OCI-LY7 (cell line): ENCODE data around the gene RUSF1. TPM values are rescaled to one million over a fixed set of nuclear protein-coding genes. Genes with fewer than 3 reads are reported as not detected.

ENCODE experiments used
- BruUV-seq: library from RNA; stranded (reverse); fragments of 400-500 nt; replicated peaks from 2 replicates; lab custom pipeline; 2021; lab: Mats Ljungman, UMichigan
- CTCF ChIA-PET: fragments of 300-600 bp; sonication (Branson Sonifier 250); formaldehyde crosslinking; loops from one replicate; lab custom pipeline; 2022; ENCODE audit warnings: antibody characterized with exemption; ENCODE audit not compliant: unreplicated experiment; lab: Charles Lee
- POLR2A ChIA-PET: fragments of 300-600 bp; sonication (Branson Sonifier 250); formaldehyde crosslinking; loops from one replicate; lab custom pipeline; 2022; ENCODE audit warnings: antibody characterized with exemption; lab: Charles Lee
- DNase-seq: peaks from one replicate; pipeline ENCODE4 v3.0.0-alpha.2; 2015; ENCODE audit warnings: low spot score
- H2AFZ ChIP-seq: fragments of 200-600 bp; sonication (generic), shearing (Covaris generic); 2 replicates; pipeline ENCODE4 v1.6.1; 2014; ENCODE audit warnings: mild to moderate bottlenecking, antibody characterized with exemption, low read length, moderate library complexity
- H3K27ac ChIP-seq: fragments of 200-600 bp; sonication (generic); 2 replicates; pipeline ENCODE4 v1.5.1; 2014; ENCODE audit warnings: mixed run types, low read depth, mild to moderate bottlenecking, moderate library complexity, low read length, inconsistent platforms; ENCODE audit not compliant: poor library complexity, severe bottlenecking
- H3K36me3 ChIP-seq: fragments of 200-600 bp; sonication (generic); 2 replicates; pipeline ENCODE4 v1.6.1; 2014; ENCODE audit warnings: mild to moderate bottlenecking, antibody characterized with exemption, low read length, moderate library complexity, mixed read lengths; ENCODE audit not compliant: insufficient read depth
- H3K4me1 ChIP-seq: fragments of 200-600 bp; sonication (generic); 2 replicates; pipeline ENCODE4 v1.5.1; 2014; ENCODE audit warnings: mild to moderate bottlenecking, low read length; ENCODE audit not compliant: insufficient read depth, poor library complexity, severe bottlenecking
- H3K4me2 ChIP-seq: fragments of 200-600 bp; sonication (generic); 2 replicates; pipeline ENCODE4 v1.6.1; 2014; ENCODE audit warnings: mild to moderate bottlenecking, low read length
- H3K4me3 ChIP-seq: fragments of 200-600 bp; sonication (generic); 2 replicates; pipeline ENCODE4 v1.5.1; 2014; ENCODE audit warnings: mild to moderate bottlenecking, low read depth, low read length; ENCODE audit not compliant: poor library complexity, severe bottlenecking
- H3K79me2 ChIP-seq: fragments of 200-600 bp; sonication (generic); 2 replicates; pipeline ENCODE4 v1.6.1; 2016; ENCODE audit warnings: low read depth, mild to moderate bottlenecking, low read length, moderate library complexity, mixed read lengths; ENCODE audit not compliant: insufficient read depth
- H3K9me2 ChIP-seq: fragments of 200-600 bp; sonication (generic); 2 replicates; pipeline ENCODE4 v1.6.1; 2016; ENCODE audit warnings: mild to moderate bottlenecking, low read length, mixed read lengths; ENCODE audit not compliant: insufficient read depth
- H3K9me3 ChIP-seq: fragments of 200-600 bp; sonication (generic); 2 replicates; pipeline ENCODE4 v1.6.1; 2014; ENCODE audit warnings: mild to moderate bottlenecking, mixed run types, low read length, mixed read lengths
- H4K20me1 ChIP-seq: fragments of 200-600 bp; sonication (generic); 2 replicates; pipeline ENCODE4 v1.6.1; 2014; ENCODE audit warnings: mild to moderate bottlenecking, antibody characterized with exemption, low read length, moderate library complexity, mixed read lengths; ENCODE audit not compliant: insufficient read depth
- EZH2phosphoT487 ChIP-seq: fragments of 200-600 bp; sonication (generic); IDR thresholded peaks from 2 replicates; pipeline ENCODE4 v1.6.1; 2018; ENCODE audit warnings: low read depth, borderline replicate concordance, mild to moderate bottlenecking, mixed run types, antibody characterized with exemption, low read length, moderate library complexity, mixed read lengths
- intact Hi-C: fragments of 100-400 bp; cut with micrococcal nuclease; formaldehyde crosslinking; loops from one replicate; pipeline ENCODE4 v1.10.0; 2022; ENCODE audit not compliant: unreplicated experiment
- total RNA-seq, 2 experiments: library from RNA; depleted of rRNA in 1 of 2; stranded (reverse); fragments of >200 nt in 1 of 2; shearing (Covaris generic) in 1 of 2; gene quantifications; 2 replicates each; pipeline ENCODE4 v1.2.3, GENCODE V29; 2014 to 2022
- TF ChIP-seq, protein P1 (sequence below): fragments of 200-600 bp; sonication (generic); conservative IDR thresholded peaks from 2 replicates; pipeline ENCODE4 v1.5.1; 2014; ENCODE audit warnings: mild to moderate bottlenecking, antibody characterized with exemption, low read length, moderate library complexity, mixed read lengths

The RUSF1 gene
- total RNA-seq, 2 experiments from 2014 or later: 28.6 to 40.4 TPM

DNA sequence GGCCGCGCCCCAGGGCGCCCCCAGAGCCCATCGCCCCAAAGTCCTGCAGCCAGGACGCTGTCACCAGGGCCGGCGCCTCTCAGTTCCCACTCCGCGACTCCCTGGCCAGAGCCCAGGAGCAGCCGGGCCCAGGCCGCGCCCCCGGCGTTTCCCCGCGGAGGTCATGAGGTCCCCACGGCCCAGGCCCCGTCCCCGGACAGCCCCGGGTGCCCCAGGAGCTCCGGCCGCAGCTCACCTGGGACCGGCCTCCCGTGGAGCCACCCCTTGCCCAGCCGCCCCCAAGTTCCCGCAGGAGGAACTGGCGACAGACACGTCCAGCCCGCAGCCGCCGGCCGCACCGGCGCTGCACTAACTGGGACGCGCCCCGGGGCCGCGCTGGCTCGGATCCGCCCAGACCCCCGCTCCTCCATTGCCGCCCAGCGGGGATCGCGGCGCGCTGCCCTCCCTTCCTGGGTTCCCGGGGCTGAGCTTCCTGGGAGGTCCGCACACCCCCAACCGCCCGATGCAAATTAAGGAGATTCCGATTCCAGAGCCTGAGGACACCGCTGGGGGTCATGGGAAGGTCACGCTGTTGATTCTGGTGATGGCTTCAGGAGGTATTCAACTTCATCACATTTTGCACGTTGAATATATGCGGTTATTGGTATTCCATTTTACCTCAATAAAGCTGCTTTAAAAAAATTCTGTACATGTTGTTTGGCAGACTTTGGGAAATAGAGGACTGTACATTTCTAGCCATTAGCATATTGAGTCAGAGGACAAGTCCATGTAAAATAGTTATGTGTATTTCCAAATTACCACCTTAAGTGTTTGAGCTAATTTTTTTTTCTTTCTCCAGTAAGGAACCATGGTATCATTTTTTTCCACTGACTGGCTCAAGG is 29.4 kb upstream of the RUSF1 start:
- H3K9me2 ChIP-seq: no peaks in the 10 kb centered on the region
- no peak for TF ChIP-seq EZH2phosphoT487
- TF ChIP-seq, protein P1, sequence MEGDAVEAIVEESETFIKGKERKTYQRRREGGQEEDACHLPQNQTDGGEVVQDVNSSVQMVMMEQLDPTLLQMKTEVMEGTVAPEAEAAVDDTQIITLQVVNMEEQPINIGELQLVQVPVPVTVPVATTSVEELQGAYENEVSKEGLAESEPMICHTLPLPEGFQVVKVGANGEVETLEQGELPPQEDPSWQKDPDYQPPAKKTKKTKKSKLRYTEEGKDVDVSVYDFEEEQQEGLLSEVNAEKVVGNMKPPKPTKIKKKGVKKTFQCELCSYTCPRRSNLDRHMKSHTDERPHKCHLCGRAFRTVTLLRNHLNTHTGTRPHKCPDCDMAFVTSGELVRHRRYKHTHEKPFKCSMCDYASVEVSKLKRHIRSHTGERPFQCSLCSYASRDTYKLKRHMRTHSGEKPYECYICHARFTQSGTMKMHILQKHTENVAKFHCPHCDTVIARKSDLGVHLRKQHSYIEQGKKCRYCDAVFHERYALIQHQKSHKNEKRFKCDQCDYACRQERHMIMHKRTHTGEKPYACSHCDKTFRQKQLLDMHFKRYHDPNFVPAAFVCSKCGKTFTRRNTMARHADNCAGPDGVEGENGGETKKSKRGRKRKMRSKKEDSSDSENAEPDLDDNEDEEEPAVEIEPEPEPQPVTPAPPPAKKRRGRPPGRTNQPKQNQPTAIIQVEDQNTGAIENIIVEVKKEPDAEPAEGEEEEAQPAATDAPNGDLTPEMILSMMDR: no peak
- no peak for DNase-seq
- no peaks in the 10 kb centered on the region for H3K4me1 ChIP-seq
- CTCF ChIA-PET: no interaction called here
- H3K27ac ChIP-seq: no peak overlapping the region
- H2AFZ ChIP-seq: no peak overlapping the region
- no peak overlapping the region for H3K4me2 ChIP-seq
- BruUV-seq: no TSS peak
- no peaks in the 10 kb centered on the region for H3K36me3 ChIP-seq
- H3K9me3 ChIP-seq: no peaks in the 10 kb centered on the region
- POLR2A ChIA-PET: no interaction called here
- H3K79me2 ChIP-seq: no peaks in the 10 kb centered on the region
- H3K4me3 ChIP-seq: no peak overlapping the region
- intact Hi-C loops: no loop called here
- H4K20me1 ChIP-seq: no peaks in the 10 kb centered on the region

DNA sequence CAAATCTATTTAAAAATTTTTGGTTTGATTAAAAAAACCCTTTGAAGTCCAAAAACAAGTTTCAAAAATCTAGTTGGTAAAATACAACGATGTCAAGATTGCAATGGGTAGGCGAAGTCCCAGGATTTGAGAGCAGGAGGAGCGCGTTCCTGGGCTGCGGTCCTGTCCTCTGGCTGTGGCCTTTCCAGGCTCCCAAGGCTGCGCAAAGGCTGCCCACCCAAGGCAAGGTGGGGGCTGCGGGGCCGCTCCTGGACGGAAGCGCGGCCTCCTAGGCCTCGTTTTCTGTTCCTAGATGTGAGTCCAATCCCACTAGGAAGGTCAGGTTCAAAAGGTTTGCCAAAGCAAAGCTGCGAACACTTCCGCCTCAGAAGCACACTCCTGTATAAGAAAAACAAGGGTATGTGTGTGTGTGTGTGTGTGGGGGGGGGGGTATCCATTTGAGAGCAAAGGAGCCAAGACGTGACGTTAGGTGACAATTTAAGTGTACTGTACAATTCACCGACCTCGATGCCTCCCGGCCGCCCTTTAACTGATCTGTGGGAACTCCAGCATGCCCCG is 28.7 kb upstream of the RUSF1 start:
- TF ChIP-seq, protein P1: no peak
- no peak for TF ChIP-seq EZH2phosphoT487
- Histone ChIP-seq H4K20me1 (no peaks in the 10 kb centered on the region), H3K27ac (no peak overlapping the region), H3K4me1 (no peaks in the 10 kb centered on the region), H3K9me3 (no peaks in the 10 kb centered on the region), H3K9me2 (no peaks in the 10 kb centered on the region), H3K4me2 (no peak overlapping the region), H2AFZ (no peak overlapping the region), H3K36me3 (no peaks in the 10 kb centered on the region), H3K79me2 (no peaks in the 10 kb centered on the region), H3K4me3 (no peak overlapping the region)
- intact Hi-C loops: no loop called here
- DNase-seq: no peak
- ChIA-PET POLR2A (no interaction called here), CTCF (no interaction called here)
- BruUV-seq: no TSS peak

DNA sequence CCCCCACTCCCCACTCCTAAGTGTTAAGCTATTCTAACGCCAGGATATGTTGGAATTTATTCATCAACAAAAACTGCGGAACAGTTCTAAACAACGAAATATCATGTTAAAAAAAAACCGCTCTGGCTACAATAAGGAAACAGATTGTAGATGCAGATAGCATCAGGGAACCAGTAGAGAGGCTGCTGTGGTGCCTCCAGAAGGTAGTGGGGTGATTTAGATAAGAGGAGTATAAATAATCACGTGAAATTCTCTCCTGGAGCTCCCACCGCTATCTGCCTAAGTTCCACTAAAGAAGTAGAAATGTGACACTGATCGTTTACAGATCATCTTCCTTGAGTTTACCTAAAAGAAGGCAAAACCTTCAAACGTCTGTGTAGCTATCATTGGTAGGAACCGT is 27.5 kb upstream of the RUSF1 start:
- CTCF ChIA-PET: no interaction called here
- Histone ChIP-seq H3K36me3 (no peaks in the 10 kb centered on the region), H3K79me2 (no peaks in the 10 kb centered on the region), H3K9me3 (no peaks in the 10 kb centered on the region), H3K4me1 (no peaks in the 10 kb centered on the region), H3K4me3 (no peak overlapping the region), H3K4me2 (no peak overlapping the region), H3K9me2 (no peaks in the 10 kb centered on the region), H2AFZ (no peak overlapping the region), H3K27ac (no peak overlapping the region), H4K20me1 (no peaks in the 10 kb centered on the region)
- DNase-seq: no peak
- POLR2A ChIA-PET: no interaction called here
- TF ChIP-seq, protein P1: no peak
- no peak for TF ChIP-seq EZH2phosphoT487
- intact Hi-C loops: no loop called here
- no TSS peak for BruUV-seq
